HepG2 (cell line): ENCODE results near the gene IPMK. TPM values are rescaled to one million over a fixed set of nuclear protein-coding genes. Genes with fewer than 3 reads are reported as not detected.

Experiments used
- CEBPG ChIP-seq: IDR thresholded peaks from 2 replicates; pipeline ENCODE4 v1.6.1; 2016
- ELF1 ChIP-seq: sonication (generic); formaldehyde crosslinking; IDR thresholded peaks from 2 replicates; pipeline ENCODE4 v1.4.0; 2020; ENCODE audit warnings: missing genetic modification reagents
- GABPA ChIP-seq, 2 experiments: IDR thresholded peaks; 2 replicates each; pipeline ENCODE4 v1.6.1; 2011 to 2016; ENCODE audit warnings: low read depth in 2 of 2, low read length in 1 of 2, missing biosample characterization in 1 of 2, missing genetic modification characterization in 1 of 2
- HNRNPLL ChIP-seq: fragments of 200-400 bp; formaldehyde crosslinking; IDR thresholded peaks from 2 replicates; pipeline ENCODE4 v1.6.1; 2017; ENCODE audit warnings: mild to moderate bottlenecking, low read depth, low read length; ENCODE audit not compliant: poor library complexity, severe bottlenecking
- HOXA3 ChIP-seq: sonication (generic); formaldehyde crosslinking; IDR thresholded peaks from 2 replicates; pipeline ENCODE4 v1.5.0; 2020; ENCODE audit warnings: missing genetic modification reagents
- NR2C2 ChIP-seq: sonication (generic); formaldehyde crosslinking; IDR thresholded peaks from 2 replicates; pipeline ENCODE4 v1.4.0; 2020; ENCODE audit warnings: missing genetic modification reagents, mild to moderate bottlenecking, moderate library complexity, borderline replicate concordance
- NR2F6 ChIP-seq, 2 experiments: IDR thresholded peaks; 2 replicates each; pipeline ENCODE4 v1.6.1; 2016; ENCODE audit warnings: antibody characterized with exemption in 1 of 2, mild to moderate bottlenecking in 1 of 2
- PAXIP1 ChIP-seq: sonication (generic); formaldehyde crosslinking; conservative IDR thresholded peaks from 2 replicates; pipeline ENCODE4 v1.4.0; 2020; ENCODE audit warnings: mild to moderate bottlenecking, missing genetic modification reagents, moderate library complexity
- TEAD2 ChIP-seq: sonication (generic); formaldehyde crosslinking; IDR thresholded peaks from 2 replicates; pipeline ENCODE4 v1.9.0; 2021; ENCODE audit warnings: missing genetic modification reagents
- ZBTB39 ChIP-seq: sonication (generic); formaldehyde crosslinking; IDR thresholded peaks from 2 replicates; pipeline ENCODE4 v1.5.0; 2020; ENCODE audit warnings: missing genetic modification reagents
- ZBTB42 ChIP-seq: sonication (generic); formaldehyde crosslinking; IDR thresholded peaks from 2 replicates; pipeline ENCODE4 v1.5.0; 2020; ENCODE audit warnings: mild to moderate bottlenecking, missing genetic modification reagents
- ZBTB44 ChIP-seq: sonication (generic); formaldehyde crosslinking; IDR thresholded peaks from 2 replicates; pipeline ENCODE4 v1.4.0; 2020; ENCODE audit warnings: missing genetic modification reagents
- ZNF773 ChIP-seq: sonication (generic); formaldehyde crosslinking; IDR thresholded peaks from 2 replicates; pipeline ENCODE4 v1.4.0; 2020; ENCODE audit warnings: missing genetic modification reagents, borderline replicate concordance
- ZNF775 ChIP-seq: sonication (generic); formaldehyde crosslinking; IDR thresholded peaks from 2 replicates; pipeline ENCODE4 v1.4.0; 2020; ENCODE audit warnings: missing genetic modification reagents, mild to moderate bottlenecking, moderate library complexity, borderline replicate concordance
- ZNF878 ChIP-seq: sonication (generic); formaldehyde crosslinking; IDR thresholded peaks from 2 replicates; pipeline ENCODE4 v1.8.1; 2023; ENCODE audit warnings: mild to moderate bottlenecking, missing genetic modification reagents, moderate library complexity
- ZXDC ChIP-seq: sonication (generic); formaldehyde crosslinking; IDR thresholded peaks from 2 replicates; pipeline ENCODE4 v1.5.0; 2020; ENCODE audit warnings: mild to moderate bottlenecking, missing genetic modification reagents
- polyA plus RNA-seq, 8 experiments: library from polyadenylated mRNA; depleted of rRNA in 3 of 8; stranded (reverse) in 7 of 8; unstranded in 1 of 8; fragments of >200 nt; fragmentation: Illumina TruSeq in 4 of 8; extraction: Trizol in 4 of 8; gene quantifications; 2 replicates each; pipeline versions ENCODE4 v1.2.1 to v1.2.3, GENCODE V29; 2011 to 2016; ENCODE audit warnings: low read depth in 4 of 8, missing spikeins in 1 of 8, mixed read lengths in 1 of 8; ENCODE audit not compliant: insufficient read depth in 1 of 8
- total RNA-seq, 5 experiments: library from RNA; depleted of rRNA; stranded (reverse); fragments of >200 nt; fragmentation: Illumina TruSeq; extraction: Trizol; gene quantifications; 2 replicates each; pipeline ENCODE4 v1.2.3, GENCODE V29; 2016; ENCODE audit warnings: low read depth in 1 of 5
- TF ChIP-seq, protein P1 (sequence below): sonication (generic); formaldehyde crosslinking; IDR thresholded peaks from 2 replicates; pipeline ENCODE4 v1.4.0; 2020; ENCODE audit warnings: missing genetic modification reagents

IPMK gene
- total and polyA plus RNA-seq, 2 of the 13 experiments (the other 11 are each of a cell fraction or from before 2014, with no cell fraction given): 2.7 to 3.9 TPM

- TF ChIP-seq NR2F6 (IDR thresholded peaks at IDR 0.05) (0 out of 2 replicates have a peak, but pooled peaks have one; percentile 46), NR2F6 (CRISPR knock-in tag; IDR thresholded peaks at IDR 0.05) (no peak), CEBPG (peak; percentile 59), ZNF773 (CRISPR knock-in tag) (no peak), ZBTB39 (CRISPR knock-in tag) (peak; percentile 96), ELF1 (peak; percentile 58; the same call in 1 of the 2 replicates), ZBTB42 (CRISPR knock-in tag) (no peak), NR2C2 (CRISPR knock-in tag) (peak; percentile 54), ZXDC (no peak), GABPA (IDR thresholded peaks at IDR 0.05; ENCODE audit: low read depth, low read length) (no peak), GABPA (CRISPR knock-in tag; IDR thresholded peaks at IDR 0.05; ENCODE audit: low read depth) (peak; percentile 71), TEAD2 (CRISPR knock-in tag) (no peak), ZNF878 (no peak), HNRNPLL (no peak), HOXA3 (CRISPR knock-in tag) (no peak), ZBTB44 (no peak), PAXIP1 (CRISPR knock-in tag) (0 out of 2 replicates have a peak, but pooled peaks have one; percentile 13), ZNF775 (CRISPR knock-in tag) (peak; percentile 93; the same call in 1 of the 2 replicates)
- TF ChIP-seq, protein P1, sequence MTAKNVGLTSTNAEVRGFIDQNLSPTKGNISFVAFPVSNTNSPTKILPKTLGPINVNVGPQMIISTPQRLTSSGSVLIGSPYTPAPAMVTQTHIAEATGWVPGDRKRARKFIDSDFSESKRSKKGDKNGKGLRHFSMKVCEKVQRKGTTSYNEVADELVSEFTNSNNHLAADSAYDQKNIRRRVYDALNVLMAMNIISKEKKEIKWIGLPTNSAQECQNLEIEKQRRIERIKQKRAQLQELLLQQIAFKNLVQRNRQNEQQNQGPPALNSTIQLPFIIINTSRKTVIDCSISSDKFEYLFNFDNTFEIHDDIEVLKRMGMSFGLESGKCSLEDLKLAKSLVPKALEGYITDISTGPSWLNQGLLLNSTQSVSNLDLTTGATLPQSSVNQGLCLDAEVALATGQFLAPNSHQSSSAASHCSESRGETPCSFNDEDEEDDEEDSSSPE (CRISPR knock-in tag): no peak
These were observed 1.5 kb downstream of the IPMK start (continued) for GRCh38 chr10:58266003-58266825.
